ENCODE results near the gene UBE2O. TPM values are rescaled to one million over a fixed set of nuclear protein-coding genes. Genes with fewer than 3 reads are reported as not detected.

Gene UBE2O
- total RNA-seq, 1 experiment from 2014 or later: 24.7 TPM

DNA sequence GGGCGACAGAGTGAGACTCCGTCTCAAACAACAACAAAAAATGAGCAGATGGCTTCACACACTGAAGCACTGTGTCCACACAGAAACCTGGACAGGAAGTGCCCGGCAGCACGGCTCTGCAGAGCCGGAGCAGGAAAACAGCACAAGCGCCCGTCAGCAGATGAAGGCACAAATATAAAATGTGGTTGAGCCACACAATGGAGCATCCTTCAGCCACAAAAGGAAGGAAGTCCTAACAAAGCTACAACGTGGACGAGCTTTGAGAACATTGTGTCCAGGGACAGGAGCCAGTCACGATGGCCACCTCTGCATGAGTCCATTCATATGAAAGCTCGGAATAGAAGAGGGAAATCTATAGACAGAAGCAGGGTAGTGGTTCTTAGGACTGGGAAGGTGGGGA lies 32.6 kb upstream of the UBE2O start:
- no peak for DNase-seq (ENCODE audit: low read depth)

- DNase-seq (ENCODE audit: low read depth): no peak
Observed at GRCh38 chr17:76484228-76484725, 31.3 kb upstream of the UBE2O start.

DNA sequence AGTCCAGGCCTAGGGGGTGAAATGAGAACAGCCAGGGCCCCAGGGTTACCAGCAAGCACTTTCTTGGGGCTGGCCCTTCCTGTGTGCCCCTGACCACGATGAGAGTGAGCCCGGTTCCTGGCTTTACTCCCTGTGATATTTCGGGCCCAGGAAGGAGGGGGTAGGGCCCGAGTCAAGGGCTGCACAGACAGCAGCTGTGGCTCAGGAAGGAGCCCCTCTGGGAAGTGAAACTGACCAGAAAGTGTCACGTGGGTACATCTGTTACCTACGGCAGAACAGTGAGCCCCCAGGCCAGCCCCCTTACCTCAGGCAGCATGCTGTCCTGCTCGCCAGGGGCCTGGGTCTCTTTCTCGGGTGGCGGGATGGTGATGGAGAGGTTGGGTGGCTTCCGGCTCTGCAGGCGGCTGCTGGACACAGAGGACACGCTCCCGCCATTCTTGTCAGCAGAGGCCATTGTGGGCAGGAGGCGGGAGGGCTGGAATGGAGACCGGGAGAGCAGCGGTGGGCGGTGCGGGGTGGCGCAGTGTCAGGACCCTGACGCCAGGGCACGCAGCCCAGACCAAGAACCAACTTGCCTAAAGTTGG lies 28.2 kb upstream of the UBE2O start:
- no peak for DNase-seq (ENCODE audit: low read depth)

DNA sequence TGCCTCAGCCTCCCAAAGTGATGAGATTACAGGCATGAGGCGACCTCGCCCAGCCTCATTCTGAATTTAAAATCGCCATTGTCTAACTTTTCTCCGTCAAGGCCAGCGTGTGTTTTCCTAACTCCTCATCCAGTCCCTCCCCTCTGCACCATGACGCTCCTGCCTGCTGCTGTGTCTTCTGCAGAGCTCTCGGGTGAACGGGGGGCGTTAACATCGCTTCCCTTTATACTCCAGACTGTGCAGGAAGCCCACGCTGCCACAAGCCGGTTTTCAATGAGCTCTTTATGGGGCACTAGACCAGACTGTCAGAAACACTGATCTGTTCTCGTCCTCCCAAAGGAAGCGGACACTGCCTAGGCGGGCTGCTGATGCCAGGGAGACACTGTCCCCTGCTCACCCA lies 27.7 kb upstream of the UBE2O start:
- DNase-seq (ENCODE audit: low read depth): no peak

DNA sequence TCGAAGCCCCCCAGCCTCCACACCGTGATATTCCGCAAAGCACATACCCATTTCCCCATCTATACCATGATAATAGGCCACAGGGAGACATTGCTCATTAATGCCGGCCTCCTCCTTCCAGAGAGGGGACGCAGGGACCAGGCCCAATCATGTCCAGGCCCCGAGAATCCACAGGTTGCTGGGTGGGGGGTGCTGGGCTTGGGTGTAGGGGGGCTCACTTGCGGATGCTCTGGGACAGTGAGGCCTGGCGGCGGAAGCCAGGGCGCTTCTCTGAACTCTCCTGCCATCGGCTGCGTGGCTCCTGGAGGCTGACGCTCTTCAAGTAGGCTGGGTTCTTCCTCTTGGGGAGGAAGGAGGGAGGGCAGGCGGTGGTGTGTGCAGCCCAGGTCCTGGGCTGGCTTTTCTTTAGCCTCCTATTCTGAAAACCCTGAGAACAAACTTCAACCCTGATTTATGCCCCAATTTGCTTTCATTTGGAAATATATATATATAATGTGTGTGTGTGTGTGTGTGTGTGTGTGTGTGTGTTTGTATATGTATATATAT lies 26.6 kb upstream of the UBE2O start:
- no peak for DNase-seq (ENCODE audit: low read depth)

DNA sequence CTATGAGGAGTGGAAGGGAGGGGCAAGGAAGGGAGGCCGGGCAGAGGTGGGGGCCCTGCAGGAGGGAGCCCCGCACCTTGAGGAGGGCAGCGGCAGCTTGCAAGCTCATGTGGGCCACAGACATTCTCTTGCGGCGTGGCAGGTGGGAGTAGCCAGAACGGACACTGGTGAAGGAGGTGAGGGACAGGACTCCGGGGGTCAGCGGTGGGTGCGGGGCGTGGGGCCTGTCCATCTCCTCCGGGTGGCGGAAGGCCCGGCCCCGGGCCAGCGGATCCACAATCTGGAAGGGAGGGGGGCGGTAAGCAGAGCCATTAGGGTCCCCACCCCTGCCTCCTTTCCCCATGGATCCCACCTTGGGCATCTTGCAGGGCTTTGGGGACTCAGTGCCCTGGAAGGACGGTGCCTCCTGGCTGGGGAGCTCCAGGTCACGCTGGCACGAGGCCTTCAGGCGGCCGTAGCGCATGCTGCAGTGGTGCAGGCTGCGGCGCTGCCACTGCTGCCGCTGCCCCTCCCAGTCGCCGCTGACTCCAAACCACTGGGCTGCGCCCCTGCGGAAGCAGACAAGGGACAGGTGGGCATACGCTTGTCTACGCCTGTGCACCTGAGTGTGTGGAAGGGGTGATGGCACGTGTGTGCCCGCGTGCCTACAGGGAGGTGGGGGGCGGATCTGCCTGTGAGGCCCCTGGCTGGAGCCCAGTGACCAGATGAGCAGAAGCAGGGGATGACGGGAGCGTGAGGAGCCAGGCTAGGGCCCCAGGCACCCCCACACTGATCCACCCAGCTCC lies 26.0 kb upstream of the UBE2O start:
- DNase-seq (ENCODE audit: low read depth): no peak

GRCh38 chr17:76478097-76478496 lies 25.1 kb upstream of the UBE2O start:
- no peak for DNase-seq (ENCODE audit: low read depth)

DNA sequence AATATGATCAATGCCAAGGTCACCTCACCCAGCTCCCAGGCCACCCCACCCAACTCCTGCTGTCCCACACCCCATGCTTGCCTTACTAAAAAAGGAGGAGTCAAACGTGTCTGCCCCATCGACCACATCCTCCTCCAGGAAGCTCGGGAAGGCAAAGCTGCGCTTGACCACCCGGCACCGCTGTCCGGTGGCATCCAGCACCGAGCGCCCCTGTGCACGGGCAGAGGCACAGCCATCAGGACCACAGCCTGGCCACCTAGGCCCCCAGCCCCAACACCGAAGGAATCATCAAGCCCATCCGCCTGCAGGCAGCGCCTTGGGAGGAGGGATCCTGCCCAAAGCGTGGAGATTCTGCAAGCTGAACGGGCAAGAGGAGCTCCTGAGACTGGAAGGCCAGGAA lies 24.6 kb upstream of the UBE2O start:
- no peak for DNase-seq (ENCODE audit: low read depth)

DNA sequence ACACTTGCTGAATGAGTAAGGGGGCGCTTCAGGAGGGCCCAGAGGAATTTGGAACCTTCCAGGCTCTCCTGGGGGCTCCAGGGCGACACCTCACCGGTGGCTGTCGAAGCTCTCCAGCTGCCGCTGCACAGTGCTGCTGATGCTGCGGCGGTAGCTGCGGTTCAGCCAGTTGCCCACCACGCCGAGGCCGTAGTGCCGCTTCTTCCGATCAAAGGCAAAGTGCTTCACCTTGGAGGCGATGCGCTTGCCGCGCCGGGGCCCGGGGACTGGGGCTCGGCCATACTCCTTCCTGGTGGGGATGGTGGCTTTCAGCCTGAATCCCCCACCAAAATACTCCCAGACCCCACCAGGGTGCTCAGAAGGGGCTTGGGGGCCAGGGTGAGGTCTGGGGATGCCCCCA lies 23.8 kb upstream of the UBE2O start:
- DNase-seq (ENCODE audit: low read depth): no peak

DNA sequence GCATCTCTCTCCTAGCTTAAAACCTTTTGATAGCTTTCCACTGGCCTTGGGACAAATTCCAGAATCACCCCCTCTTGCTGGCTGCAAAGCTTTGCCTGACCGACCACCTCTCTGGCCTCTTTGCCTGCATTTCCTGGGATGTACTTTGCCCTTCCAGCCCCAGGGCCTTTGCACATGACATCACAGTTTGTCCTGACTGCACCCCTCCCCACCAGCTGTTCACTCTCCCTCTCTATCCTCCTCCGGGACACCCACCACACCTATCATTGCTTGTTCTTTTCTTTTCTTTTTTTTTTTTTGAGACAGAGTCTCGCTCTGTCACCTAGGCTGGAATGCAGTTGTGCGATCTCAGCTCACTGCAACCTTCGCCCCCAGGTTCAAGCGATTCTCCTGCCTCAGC lies 22.4 kb upstream of the UBE2O start:
- no peak for DNase-seq (ENCODE audit: low read depth)

- DNase-seq (ENCODE audit: low read depth): no peak
Observed at GRCh38 chr17:76474894-76475293, 21.9 kb upstream of the UBE2O start.

DNA sequence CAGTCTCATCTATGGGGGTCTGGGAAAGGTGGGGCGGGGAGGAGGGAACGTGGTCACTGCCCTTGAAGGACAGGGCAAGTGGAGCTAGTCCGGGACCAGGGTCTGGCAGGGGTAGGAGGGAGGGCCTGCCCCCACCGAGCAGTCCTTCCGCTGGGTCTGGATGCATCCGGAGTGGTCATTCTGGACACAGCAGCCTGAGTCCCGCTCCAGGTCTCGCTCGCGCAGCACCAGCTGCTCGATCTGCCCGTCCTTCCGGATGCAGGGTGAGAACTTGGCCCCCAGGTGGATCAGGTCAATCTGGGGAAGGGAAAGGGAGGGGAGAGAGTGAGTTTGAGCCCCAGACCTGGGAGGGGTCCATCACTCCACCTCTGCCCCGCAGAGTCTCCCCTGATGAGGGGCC lies 21.3 kb upstream of the UBE2O start:
- no peak for DNase-seq (ENCODE audit: low read depth)

DNA sequence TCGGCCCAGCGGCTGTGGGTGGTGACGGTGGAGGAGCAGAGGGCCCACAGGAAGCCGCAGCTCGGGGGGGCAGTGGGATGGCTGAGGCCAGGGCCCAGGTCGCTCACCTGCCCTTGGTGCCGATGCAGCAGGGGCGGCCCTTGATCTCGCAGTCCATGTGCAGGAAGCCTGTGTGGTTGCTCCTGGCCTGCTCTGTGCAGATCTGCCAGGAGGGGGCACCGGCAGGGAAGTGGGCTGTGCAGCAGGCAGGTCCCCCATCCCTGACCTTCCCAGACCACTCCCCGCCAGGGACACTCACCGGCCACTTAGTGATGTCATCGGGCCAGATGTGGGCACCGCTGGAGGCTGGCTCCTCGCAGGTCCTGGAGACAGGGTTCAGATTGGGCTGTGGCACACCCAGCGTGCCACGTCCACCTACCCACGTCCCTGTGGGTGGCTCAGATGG lies 20.6 kb upstream of the UBE2O start:
- no peak for DNase-seq (ENCODE audit: low read depth)

DNA sequence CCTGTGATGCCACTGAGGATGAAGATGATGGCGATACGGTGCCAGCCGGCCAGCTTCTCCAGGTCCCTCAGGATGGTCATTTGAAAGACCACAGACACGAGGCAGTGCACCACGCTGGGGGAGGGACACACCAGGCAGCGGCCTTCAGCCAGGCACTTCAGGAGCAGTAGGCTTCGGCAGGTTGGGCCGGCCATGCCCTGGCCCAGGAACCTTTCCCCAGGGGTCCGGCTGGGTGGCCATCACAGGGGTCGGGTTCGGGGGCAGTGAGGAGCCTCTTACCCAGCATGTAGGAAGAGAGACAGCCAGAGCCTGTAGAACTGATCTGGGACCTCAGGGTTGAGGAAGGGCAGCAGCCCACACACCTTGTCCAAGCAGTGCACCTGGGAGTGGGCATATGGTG lies 19.8 kb upstream of the UBE2O start:
- no peak for DNase-seq (ENCODE audit: low read depth)

DNA sequence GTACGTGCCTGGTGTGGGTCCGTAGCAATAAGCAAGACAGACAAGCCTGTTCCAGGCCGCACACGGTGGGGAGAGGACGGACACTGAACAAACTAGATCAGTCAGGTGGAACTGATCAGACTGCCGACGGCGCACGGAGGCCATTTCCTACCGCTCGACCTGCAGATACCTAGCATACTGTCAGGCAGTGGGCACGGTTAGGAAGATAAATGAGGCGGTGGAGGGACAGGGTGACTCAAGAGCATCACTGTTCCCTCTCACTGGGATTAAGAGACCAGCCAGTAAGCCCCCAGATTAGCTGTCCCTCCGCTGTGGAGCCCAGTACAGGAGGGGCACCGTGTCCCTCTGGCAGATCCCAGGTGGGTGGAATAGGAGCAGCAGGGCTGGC lies 19.3 kb upstream of the UBE2O start:
- DNase-seq (ENCODE audit: low read depth): no peak

DNA sequence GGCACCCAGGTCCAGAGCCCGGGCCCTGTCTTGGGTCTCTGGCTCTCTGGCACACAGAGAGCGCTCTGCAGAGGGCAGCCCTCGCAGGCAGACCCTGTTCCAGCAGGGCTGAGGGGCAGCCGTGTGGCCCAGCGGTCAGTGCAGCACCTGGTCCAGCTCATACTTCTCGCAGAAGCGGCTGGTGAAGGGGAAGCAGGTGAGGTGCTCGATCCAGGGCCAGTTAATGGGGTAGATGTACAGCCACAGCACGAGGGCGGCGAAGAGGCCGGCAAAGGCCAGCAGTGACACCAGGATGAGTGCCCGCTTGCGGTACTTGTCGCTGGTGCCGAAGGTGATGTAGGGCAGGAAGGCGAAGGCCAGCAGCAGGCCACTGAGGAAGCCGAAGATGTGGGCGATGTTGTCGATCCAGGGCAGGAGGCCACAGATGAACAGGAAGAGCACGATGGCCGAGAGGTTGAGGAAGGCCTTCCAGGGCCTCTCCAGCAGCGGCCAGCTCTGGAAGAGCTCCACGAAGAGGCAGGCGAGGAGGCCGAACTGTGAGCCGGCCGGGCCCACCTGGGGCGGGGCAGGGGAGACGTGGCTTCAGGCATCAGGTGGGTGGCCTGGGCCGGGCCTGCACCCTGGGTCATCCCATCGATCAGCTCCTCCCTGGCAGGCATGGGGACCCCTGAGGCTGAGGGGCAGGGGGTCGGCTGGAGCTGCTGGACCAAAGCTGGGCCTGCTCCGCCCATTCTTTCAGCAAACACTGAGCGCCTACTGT lies 18.7 kb upstream of the UBE2O start:
- no peak for DNase-seq (ENCODE audit: low read depth)

- DNase-seq (ENCODE audit: low read depth): no peak
Observed at GRCh38 chr17:76469991-76470739, 17.2 kb upstream of the UBE2O start.

GRCh38 chr17:76469076-76469990 lies 16.4 kb upstream of the UBE2O start:
- DNase-seq (ENCODE audit: low read depth): no peak

- no peak for DNase-seq (ENCODE audit: low read depth)
Observed at GRCh38 chr17:76468634-76469010, 15.7 kb upstream of the UBE2O start.

- DNase-seq (ENCODE audit: low read depth): no peak
Observed at GRCh38 chr17:76467809-76468633, 15.1 kb upstream of the UBE2O start.
